ENCODE results near the gene GRIFIN.

Gene GRIFIN

DNA sequence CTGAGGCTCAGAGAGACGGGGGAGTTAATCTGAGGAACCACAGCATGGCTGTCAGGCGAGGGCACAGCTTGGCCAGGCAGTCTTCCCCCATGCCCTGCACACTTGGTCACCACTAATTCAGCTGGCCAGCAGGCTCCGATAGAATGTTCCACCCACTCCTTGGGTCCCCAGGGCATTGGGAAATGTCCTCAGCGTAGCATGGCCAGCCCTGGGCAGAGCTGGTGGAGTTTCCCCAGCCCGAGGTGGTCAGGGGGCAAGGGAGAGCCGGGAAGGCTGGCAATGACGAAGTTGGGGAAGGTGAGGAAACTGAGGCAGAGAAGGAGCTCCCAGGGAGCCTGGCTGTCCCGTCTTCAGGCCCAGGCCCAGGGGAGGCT is 12.1 kb upstream of the GRIFIN start:
- Histone ChIP-seq H3K4me3 (ENCODE audit: extremely low read depth, insufficient read depth, low read length, poor library complexity, severe bottlenecking) (no peak overlapping the region), H3K27ac (ENCODE audit: low read depth, low read length, severe bottlenecking) (no peak overlapping the region), H3K36me3 (ENCODE audit: control insufficient read depth, insufficient read depth, low read length) (no peaks in the 10 kb centered on the region), H3K4me1 (ENCODE audit: control insufficient read depth, insufficient read depth, low read length, poor library complexity, severe bottlenecking) (no peaks in the 10 kb centered on the region), H3K9me3 (ENCODE audit: control insufficient read depth, low read length) (no peaks in the 10 kb centered on the region)
- 94% methylated on average over 7 to 8 of the region's 8 CpGs for WGBS, 2 experiments (ENCODE audit: insufficient coverage in 2 of 2)

DNA sequence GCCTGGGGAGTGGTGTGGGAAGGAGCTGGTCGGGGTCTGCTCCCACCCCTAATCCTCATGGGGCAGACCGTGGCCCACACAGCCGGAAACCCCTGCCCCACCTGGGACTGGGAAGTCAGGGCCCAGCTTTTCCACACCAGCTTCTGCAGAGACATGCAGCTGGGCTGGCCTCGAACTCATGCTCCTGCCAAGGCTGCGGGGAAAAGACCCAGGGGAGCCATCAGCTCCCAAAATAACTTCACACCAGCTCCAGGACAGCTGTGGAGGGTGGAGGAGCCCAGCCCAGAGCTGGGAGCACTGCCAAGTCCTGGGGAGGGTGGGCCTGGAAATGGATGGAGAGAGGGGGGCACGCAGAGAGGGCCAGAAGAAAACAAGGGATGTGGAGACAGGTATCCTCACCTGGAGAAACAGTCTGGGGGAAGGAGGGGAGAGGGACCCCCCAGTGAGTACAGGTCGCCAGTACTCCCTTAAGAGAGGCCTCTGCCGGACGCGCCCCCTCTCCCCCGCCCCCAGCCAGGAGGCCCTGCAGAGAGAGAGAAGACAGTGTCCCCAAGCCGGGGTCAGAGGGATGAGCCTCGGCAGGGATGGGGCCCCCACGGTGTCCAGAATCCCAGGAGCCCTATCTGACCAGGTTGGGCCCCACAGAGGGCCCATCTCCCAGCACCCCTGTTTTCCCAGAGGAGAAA is 11.5 kb upstream of the GRIFIN start:
- WGBS, 2 experiments (ENCODE audit: insufficient coverage in 2 of 2), result 85 to 89% methylated on average over 6 to 10 of the region's 14 CpGs
- Histone ChIP-seq H3K27ac (ENCODE audit: low read depth, low read length, severe bottlenecking) (no peak overlapping the region), H3K4me1 (ENCODE audit: control insufficient read depth, insufficient read depth, low read length, poor library complexity, severe bottlenecking) (no peaks in the 10 kb centered on the region)

DNA sequence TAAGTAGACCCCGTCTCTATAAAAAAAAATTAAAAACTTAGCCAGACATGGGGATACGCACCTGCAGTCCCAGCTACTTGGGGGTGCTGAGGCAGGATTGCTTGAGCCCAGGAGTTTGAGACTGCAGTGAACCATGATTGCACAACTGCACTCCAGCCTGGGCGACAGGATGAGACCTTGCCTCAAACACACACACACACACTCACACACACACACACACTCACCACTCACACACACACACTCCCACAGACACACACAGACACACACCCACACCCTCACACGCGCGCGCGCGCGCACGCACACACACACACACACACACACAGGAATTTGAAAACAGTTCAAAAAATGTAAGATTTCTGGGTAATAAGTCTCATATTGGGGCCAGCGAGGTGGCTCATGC is 8.7 kb upstream of the GRIFIN start:
- H3K4me1 ChIP-seq (ENCODE audit: control insufficient read depth, insufficient read depth, low read length, poor library complexity, severe bottlenecking), result no peaks in the 10 kb centered on the region
- H3K4me3 ChIP-seq (ENCODE audit: extremely low read depth, insufficient read depth, low read length, poor library complexity, severe bottlenecking), result no peak overlapping the region
- 97 to 100% methylated on average over 1 to 3 of the region's 12 CpGs for WGBS, 2 experiments (ENCODE audit: insufficient coverage in 2 of 2)
- H3K27ac ChIP-seq (ENCODE audit: low read depth, low read length, severe bottlenecking), result no peak overlapping the region
- no peaks in the 10 kb centered on the region for H3K9me3 ChIP-seq (ENCODE audit: control insufficient read depth, low read length)
- H3K36me3 ChIP-seq (ENCODE audit: control insufficient read depth, insufficient read depth, low read length), result no peaks in the 10 kb centered on the region

More for the DNA sequence above, 11.5 kb upstream of the GRIFIN start:
- Histone ChIP-seq H3K4me3 (ENCODE audit: extremely low read depth, insufficient read depth, low read length, poor library complexity, severe bottlenecking) (no peak overlapping the region), H3K36me3 (ENCODE audit: control insufficient read depth, insufficient read depth, low read length) (no peaks in the 10 kb centered on the region), H3K9me3 (ENCODE audit: control insufficient read depth, low read length) (no peaks in the 10 kb centered on the region)

DNA sequence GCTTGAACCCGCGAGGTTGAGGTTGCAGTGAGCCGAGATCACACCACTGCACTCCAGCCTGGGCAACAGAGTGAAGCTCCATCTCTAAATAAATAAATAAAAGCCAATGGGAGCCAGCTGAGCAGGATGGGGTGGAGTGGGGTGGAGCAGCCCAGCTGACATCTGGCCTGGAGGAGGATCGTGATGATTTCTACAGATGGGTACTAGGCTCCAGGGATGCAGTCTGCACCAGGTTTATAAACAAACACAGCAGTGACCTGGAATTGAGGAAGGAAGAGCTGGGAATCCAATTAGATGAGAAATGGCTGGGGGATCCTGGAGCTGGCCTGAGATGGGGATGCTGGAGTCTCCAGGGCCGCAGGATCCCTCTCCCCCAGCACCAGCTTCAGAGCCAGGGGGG is 7.3 kb upstream of the GRIFIN start:
- no peak overlapping the region for H3K4me3 ChIP-seq (ENCODE audit: extremely low read depth, insufficient read depth, low read length, poor library complexity, severe bottlenecking)
- WGBS, 2 experiments (ENCODE audit: insufficient coverage in 2 of 2), result 83 to 90% methylated on average over 4 of the region's 5 CpGs
- H3K9me3 ChIP-seq (ENCODE audit: control insufficient read depth, low read length), result no peaks in the 10 kb centered on the region
- no peak overlapping the region for H3K27ac ChIP-seq (ENCODE audit: low read depth, low read length, severe bottlenecking)
- no peaks in the 10 kb centered on the region for H3K36me3 ChIP-seq (ENCODE audit: control insufficient read depth, insufficient read depth, low read length)
- peaks cover 3% of the 10 kb centered on the region for H3K4me1 ChIP-seq (ENCODE audit: control insufficient read depth, insufficient read depth, low read length, poor library complexity, severe bottlenecking)

DNA sequence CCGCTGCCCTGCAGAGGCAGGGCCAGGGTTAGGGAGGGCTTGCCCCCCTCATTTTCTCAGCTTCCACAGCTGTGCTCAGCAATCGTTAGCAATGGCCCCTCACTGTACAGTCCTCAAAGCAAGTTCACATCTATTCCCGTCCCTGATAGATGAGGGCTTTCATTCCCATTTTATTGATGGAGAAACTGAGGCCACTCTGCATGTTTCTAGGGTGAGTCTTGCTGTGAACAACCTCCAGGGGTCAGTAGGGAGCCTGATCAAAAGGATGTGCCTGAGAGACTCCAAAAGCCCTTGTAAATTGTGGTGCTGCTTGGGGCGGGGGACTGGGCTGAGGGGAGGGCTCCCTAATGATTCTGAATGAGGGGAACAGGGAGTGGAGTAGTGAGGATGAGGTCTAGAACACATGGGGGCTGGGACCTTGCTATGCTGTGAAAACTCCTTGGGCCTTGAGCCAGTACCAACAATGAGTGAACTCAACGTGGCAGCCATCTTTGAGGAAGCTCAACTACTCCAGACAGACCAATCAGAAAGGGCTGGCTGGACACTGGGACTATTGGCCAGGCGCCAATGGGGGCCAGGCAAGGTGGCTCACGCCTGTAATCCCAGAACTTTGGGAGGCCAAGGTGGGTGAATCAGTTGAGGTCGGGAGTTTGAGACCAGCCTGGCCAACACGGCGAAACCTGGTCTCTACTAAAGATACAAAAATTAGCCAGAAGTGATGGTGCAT is 6.7 kb upstream of the GRIFIN start:
- Histone ChIP-seq H3K4me3 (ENCODE audit: extremely low read depth, insufficient read depth, low read length, poor library complexity, severe bottlenecking) (no peak overlapping the region), H3K4me1 (ENCODE audit: control insufficient read depth, insufficient read depth, low read length, poor library complexity, severe bottlenecking) (peaks cover 5% of the 10 kb centered on the region), H3K36me3 (ENCODE audit: control insufficient read depth, insufficient read depth, low read length) (no peaks in the 10 kb centered on the region), H3K27ac (ENCODE audit: low read depth, low read length, severe bottlenecking) (no peak overlapping the region), H3K9me3 (ENCODE audit: control insufficient read depth, low read length) (no peaks in the 10 kb centered on the region)
- 91% methylated on average over 8 to 9 of the region's 10 CpGs for WGBS, 2 experiments (ENCODE audit: insufficient coverage in 2 of 2)

DNA sequence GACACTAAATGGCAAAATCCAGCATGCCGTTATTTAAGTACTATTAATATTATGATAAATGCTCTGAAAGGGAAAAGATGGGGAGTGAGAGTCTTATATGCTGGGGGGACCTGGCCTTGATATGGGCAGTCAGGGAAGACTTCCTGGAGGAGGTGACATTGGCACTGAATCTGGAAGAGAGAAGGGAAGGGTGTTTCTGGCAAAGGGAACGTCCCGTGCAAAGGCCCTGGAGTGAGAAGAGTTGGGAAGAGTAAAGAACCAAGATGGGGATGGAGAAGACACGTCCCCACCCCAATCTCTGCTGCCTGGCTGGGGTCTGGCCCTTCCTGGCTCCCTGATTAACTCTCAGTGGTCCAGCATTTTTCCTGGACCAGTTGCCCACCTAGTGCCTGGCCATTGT is 5.0 kb upstream of the GRIFIN start:
- H3K27ac ChIP-seq (ENCODE audit: low read depth, low read length, severe bottlenecking), result no peak overlapping the region
- H3K4me3 ChIP-seq (ENCODE audit: extremely low read depth, insufficient read depth, low read length, poor library complexity, severe bottlenecking), result no peak overlapping the region
- peaks cover 5% of the 10 kb centered on the region for H3K4me1 ChIP-seq (ENCODE audit: control insufficient read depth, insufficient read depth, low read length, poor library complexity, severe bottlenecking)
- 67 to 93% methylated on average over 1 to 3 of the region's 4 CpGs for WGBS, 2 experiments (ENCODE audit: insufficient coverage in 2 of 2)
- no peaks in the 10 kb centered on the region for H3K9me3 ChIP-seq (ENCODE audit: control insufficient read depth, low read length)
- no peaks in the 10 kb centered on the region for H3K36me3 ChIP-seq (ENCODE audit: control insufficient read depth, insufficient read depth, low read length)

DNA sequence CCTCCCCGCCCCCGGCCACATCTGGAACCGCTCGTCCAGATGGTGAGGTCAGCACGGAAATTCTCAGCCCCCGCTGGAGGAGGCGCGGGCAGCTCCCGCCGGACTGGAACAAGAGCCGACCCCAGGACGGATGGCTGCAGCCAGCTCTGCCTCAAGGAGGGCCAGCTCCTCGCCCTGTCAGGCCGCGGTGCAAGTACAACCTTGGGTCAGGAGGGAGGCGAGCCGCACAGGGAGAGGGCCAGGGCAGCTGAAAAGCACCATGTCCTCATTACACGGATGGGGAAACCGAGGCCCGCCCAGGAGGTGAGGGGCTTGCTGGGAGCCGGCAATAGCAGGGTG is 3.8 kb upstream of the GRIFIN start:
- H3K9me3 ChIP-seq (ENCODE audit: control insufficient read depth, low read length), result no peaks in the 10 kb centered on the region
- H3K4me3 ChIP-seq (ENCODE audit: extremely low read depth, insufficient read depth, low read length, poor library complexity, severe bottlenecking), result no peak overlapping the region
- 86 to 90% methylated on average over 21 of the region's 21 CpGs for WGBS, 2 experiments (ENCODE audit: insufficient coverage in 2 of 2)
- H3K27ac ChIP-seq (ENCODE audit: low read depth, low read length, severe bottlenecking), result no peak overlapping the region
- peaks cover 5% of the 10 kb centered on the region for H3K4me1 ChIP-seq (ENCODE audit: control insufficient read depth, insufficient read depth, low read length, poor library complexity, severe bottlenecking)
- no peaks in the 10 kb centered on the region for H3K36me3 ChIP-seq (ENCODE audit: control insufficient read depth, insufficient read depth, low read length)

DNA sequence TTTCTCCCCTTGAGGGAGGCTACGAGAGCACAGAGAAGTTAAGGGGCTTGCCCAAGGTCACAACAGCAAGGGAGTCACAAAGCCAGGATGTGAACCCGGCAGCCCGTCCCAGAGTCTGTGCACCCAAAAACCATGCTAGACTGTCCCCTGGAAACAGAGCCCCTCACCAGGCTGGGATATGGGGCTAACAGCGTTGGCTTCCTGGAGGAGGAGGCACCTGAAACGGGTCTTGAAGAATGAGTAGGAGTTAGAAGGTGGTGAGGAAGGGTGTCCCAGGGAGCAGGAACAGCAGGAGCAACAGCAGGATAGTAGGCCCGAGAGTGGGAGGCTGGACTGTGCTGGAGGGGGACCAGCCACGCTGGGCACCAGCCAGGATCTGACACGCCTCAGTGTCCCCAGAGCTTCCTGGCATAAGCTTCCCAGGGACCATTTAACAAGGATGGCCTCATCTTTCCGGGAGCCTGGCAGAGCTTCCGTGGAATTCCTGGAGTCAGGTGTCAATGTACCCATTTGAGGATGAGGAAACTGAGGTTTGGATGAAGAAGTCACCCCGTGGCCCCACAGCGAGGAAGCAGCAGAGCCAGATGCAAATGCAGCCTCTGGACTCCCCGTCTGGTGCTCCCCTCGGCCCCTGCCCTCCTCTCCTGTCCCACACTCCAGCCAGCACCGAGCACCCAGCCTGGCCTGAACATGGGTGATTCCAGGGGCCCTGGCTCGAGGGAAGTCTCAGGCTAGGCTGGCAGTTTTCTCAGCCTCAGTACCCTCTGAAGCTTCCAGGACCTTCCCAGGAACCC is 3.3 kb upstream of the GRIFIN start:
- no peaks in the 10 kb centered on the region for H3K36me3 ChIP-seq (ENCODE audit: control insufficient read depth, insufficient read depth, low read length)
- no peaks in the 10 kb centered on the region for H3K9me3 ChIP-seq (ENCODE audit: control insufficient read depth, low read length)
- H3K27ac ChIP-seq (ENCODE audit: low read depth, low read length, severe bottlenecking), result no peak overlapping the region
- 90 to 92% methylated on average over 13 to 16 of the region's 16 CpGs for WGBS, 2 experiments (ENCODE audit: insufficient coverage in 2 of 2)
- no peak overlapping the region for H3K4me3 ChIP-seq (ENCODE audit: extremely low read depth, insufficient read depth, low read length, poor library complexity, severe bottlenecking)
- H3K4me1 ChIP-seq (ENCODE audit: control insufficient read depth, insufficient read depth, low read length, poor library complexity, severe bottlenecking), result peaks cover 5% of the 10 kb centered on the region

DNA sequence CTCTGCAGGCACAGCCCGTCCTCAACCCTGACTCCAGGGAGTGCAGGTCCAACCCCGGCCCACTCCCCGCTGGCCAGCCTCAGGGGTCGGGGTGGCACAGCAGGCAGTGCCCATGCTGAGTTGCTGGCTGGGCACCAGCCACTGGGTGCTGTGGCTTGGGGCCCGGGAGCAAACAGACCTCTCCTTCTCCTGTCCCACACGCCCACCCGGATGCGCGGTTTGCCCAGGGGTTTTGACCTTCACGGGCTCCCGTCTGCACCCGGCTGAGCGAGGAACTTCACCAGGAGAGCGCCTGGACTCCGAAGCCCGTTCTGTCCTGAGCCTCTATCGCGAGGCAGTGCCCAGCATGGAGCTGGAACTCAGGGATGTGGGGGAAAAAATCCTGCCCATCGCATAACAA is 2.6 kb upstream of the GRIFIN start:
- H3K27ac ChIP-seq (ENCODE audit: low read depth, low read length, severe bottlenecking), result no peak overlapping the region
- no peaks in the 10 kb centered on the region for H3K36me3 ChIP-seq (ENCODE audit: control insufficient read depth, insufficient read depth, low read length)
- WGBS, 2 experiments (ENCODE audit: insufficient coverage in 2 of 2), result 93 to 94% methylated on average over 19 of the region's 19 CpGs

DNA sequence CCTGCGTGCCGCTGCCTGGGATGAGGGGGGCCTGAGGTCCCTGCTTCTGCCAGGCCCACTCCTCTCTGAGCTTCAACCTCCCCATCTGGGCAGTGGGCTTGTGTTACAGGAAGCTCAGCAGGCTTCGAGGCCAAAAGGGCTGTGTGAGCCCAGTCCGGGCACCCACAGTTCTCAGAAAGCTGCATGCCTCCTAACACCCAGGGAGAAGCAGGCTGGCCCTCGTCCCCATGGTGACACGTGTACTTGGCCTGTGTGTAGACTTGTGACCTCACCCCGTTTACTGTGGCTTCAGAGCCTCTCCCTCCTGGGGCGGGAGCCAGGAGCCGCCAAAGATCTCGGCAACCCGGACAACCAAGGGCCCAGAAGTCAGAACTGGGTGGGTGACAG is 2.2 kb upstream of the GRIFIN start:
- Histone ChIP-seq H3K36me3 (ENCODE audit: control insufficient read depth, insufficient read depth, low read length) (no peaks in the 10 kb centered on the region), H3K27ac (ENCODE audit: low read depth, low read length, severe bottlenecking) (no peak overlapping the region), H3K9me3 (ENCODE audit: control insufficient read depth, low read length) (no peaks in the 10 kb centered on the region), H3K4me3 (ENCODE audit: extremely low read depth, insufficient read depth, low read length, poor library complexity, severe bottlenecking) (no peak overlapping the region), H3K4me1 (ENCODE audit: control insufficient read depth, insufficient read depth, low read length, poor library complexity, severe bottlenecking) (peaks cover 5% of the 10 kb centered on the region)
- WGBS, 2 experiments (ENCODE audit: insufficient coverage in 2 of 2), result 85 to 95% methylated on average over 9 of the region's 11 CpGs

More for the DNA sequence above, 2.6 kb upstream of the GRIFIN start:
- H3K9me3 ChIP-seq (ENCODE audit: control insufficient read depth, low read length), result no peaks in the 10 kb centered on the region
- H3K4me1 ChIP-seq (ENCODE audit: control insufficient read depth, insufficient read depth, low read length, poor library complexity, severe bottlenecking), result peaks cover 5% of the 10 kb centered on the region
- no peak overlapping the region for H3K4me3 ChIP-seq (ENCODE audit: extremely low read depth, insufficient read depth, low read length, poor library complexity, severe bottlenecking)

Data from mesodermal cell (in vitro differentiated cells).